ENCODE measurements around the gene CDCP2. TPM values are rescaled to one million over a fixed set of nuclear protein-coding genes. Genes with fewer than 3 reads are reported as not detected.
"Not testable (repeated sequence)": the region's sequence is repeated elsewhere in the genome, so short reads cannot be mapped to it uniquely, and the experiment has no call there.

Gene CDCP2
- total RNA-seq, 1 donor from 2014 or later = not detected

DNA sequence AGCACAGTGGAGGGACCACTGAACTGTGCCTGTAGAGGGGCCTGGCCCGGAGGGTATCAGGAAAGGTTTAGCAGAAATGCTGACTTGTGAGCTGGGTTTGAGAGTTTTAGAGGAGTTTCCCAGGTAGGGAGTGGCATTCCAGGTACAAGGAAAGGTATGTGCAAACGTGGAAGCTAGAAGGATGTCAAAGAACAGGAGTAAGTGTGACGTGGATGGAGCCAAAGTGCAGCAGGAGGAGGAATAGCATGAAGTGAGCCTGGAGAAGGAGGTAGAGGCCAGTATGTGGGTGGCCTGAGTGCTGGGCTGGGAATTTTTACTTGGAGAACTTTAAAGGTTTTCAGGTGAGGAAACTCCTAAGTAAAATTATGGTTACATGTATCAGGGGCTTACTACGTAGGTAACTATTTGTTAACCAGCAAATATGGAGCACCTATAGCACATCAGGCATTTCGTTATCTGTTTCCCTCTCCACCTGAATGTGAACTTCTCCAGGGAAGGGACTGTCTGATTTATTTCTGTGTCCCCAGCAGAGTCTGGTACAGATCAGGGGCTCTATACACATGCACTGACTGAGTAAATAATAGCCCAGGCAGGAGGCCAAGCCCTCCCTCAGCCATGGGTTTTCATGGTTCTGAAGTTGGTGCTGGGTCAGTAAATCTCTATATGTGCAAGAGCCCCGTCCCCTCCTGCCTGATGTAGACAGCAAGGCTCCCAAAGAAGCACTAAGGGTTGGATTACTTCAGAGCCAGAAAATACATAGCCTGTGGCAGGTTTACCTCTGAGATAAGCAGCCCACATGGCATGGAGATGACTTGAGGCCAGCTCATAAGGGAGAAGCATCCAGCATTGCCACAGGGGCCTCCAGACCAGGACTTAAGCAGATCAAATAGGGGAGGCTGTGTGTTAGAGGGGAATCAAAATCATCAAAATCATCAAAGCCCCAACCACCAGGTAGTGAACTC is 43.4 kb downstream of the CDCP2 start:
- H3K9me3 ChIP-seq (ENCODE audit: control insufficient read depth in 3 of 3, low read length in 3 of 3) = no peaks in the 10 kb centered on the region
- no peaks in the 10 kb centered on the region for H3K36me3 ChIP-seq (ENCODE audit: control insufficient read depth in 3 of 3, insufficient read depth in 3 of 3, low read length in 3 of 3)
- H3K27ac ChIP-seq (ENCODE audit: low read depth, low read length) = no peak overlapping the region
- no peaks in the 10 kb centered on the region for H3K27me3 ChIP-seq (ENCODE audit: control insufficient read depth in 3 of 3, insufficient read depth in 3 of 3, low read length in 3 of 3)
- H3K4me3 ChIP-seq (ENCODE audit: low read length in 3 of 3) = no peak overlapping the region
- no peaks in the 10 kb centered on the region for H3K4me1 ChIP-seq (ENCODE audit: control insufficient read depth in 3 of 3, insufficient read depth in 3 of 3, low read length in 3 of 3)
- no peak overlapping the region for H3K9ac ChIP-seq (ENCODE audit: low read depth in 1 of 3, low read length in 3 of 3)

DNA sequence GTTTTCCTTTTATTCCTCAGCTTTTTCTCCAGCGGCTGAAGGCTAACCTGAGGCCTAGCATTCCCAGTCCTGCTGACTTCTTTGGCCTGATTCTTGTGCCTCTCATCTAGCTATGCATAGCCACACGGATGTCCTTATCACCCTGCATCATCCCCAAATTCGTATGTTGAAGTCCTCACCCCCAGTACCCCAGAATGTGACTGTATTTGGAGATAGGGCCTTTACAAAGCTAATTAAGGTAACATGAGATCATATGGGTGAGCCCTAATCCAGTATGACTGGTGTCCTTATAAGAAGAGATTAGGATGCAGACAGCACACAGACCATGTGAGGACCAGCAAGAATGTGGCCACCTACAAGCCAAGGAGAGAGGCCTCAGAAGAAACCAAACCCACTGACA is 44.6 kb downstream of the CDCP2 start:
- H3K4me1 ChIP-seq (ENCODE audit: control insufficient read depth in 3 of 3, insufficient read depth in 3 of 3, low read length in 3 of 3) = no peaks in the 10 kb centered on the region
- no peak overlapping the region for H3K4me3 ChIP-seq (ENCODE audit: low read length in 3 of 3)
- no peaks in the 10 kb centered on the region for H3K27me3 ChIP-seq (ENCODE audit: control insufficient read depth in 3 of 3, insufficient read depth in 3 of 3, low read length in 3 of 3)
- no peak overlapping the region for H3K9ac ChIP-seq (ENCODE audit: low read depth in 1 of 3, low read length in 3 of 3)
- H3K9me3 ChIP-seq (ENCODE audit: control insufficient read depth in 3 of 3, low read length in 3 of 3) = no peaks in the 10 kb centered on the region
- H3K27ac ChIP-seq (ENCODE audit: low read depth, low read length) = no peak overlapping the region
- no peaks in the 10 kb centered on the region for H3K36me3 ChIP-seq (ENCODE audit: control insufficient read depth in 3 of 3, insufficient read depth in 3 of 3, low read length in 3 of 3)

DNA sequence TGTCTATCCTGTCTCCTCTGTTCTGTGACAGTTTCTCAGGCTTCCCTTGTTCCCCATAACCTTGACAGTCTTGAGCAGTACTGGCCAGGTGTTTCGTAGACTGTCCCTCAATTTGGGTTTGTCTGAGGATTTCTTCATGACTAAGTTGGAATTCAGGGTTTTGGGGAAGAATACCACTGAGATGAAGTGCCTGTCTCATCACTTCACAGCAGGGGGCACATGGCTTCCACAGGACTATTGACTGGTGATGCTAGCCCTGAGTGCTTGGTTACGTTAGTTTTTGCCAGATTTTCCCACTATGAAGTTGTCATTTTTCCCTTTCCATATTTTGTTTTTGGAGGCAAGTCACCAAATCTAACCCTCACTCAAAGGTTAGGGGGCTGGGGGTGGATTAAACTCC is 45.7 kb downstream of the CDCP2 start:
- Histone ChIP-seq H3K9me3 (ENCODE audit: control insufficient read depth in 3 of 3, low read length in 3 of 3) (no peaks in the 10 kb centered on the region), H3K27me3 (ENCODE audit: control insufficient read depth in 3 of 3, insufficient read depth in 3 of 3, low read length in 3 of 3) (no peaks in the 10 kb centered on the region), H3K4me1 (ENCODE audit: control insufficient read depth in 3 of 3, insufficient read depth in 3 of 3, low read length in 3 of 3) (no peaks in the 10 kb centered on the region), H3K9ac (ENCODE audit: low read depth in 1 of 3, low read length in 3 of 3) (no peak overlapping the region), H3K4me3 (ENCODE audit: low read length in 3 of 3) (no peak overlapping the region), H3K27ac (ENCODE audit: low read depth, low read length) (no peak overlapping the region), H3K36me3 (ENCODE audit: control insufficient read depth in 3 of 3, insufficient read depth in 3 of 3, low read length in 3 of 3) (no peaks in the 10 kb centered on the region)

DNA sequence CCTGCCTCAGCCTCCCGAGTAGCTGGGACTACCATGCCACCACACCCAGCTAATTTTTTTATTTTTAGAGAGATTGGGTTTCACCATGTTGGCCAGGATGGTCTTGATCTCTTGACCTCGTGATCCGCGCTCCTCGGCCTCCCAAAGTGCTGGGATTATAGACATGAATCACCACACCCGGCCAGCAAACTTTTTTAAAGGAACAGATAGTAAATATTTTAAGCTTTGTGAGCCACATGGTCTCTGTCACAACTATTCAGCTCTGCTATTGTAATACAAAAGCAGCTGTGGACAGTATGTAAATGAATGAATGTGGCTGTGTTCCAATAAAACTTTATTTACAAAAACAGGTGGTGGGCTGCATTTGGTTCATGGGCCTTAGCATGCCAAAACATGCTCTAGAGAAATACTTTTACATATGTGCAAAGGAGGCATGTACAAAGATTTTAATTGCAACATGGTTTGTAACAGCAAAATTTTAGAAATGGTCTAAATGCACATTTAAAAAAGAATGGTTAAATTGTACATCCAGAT is 47.0 kb downstream of the CDCP2 start:
- Histone ChIP-seq H3K27me3 (ENCODE audit: control insufficient read depth in 3 of 3, insufficient read depth in 3 of 3, low read length in 3 of 3) (no peaks in the 10 kb centered on the region), H3K9ac (ENCODE audit: low read depth in 1 of 3, low read length in 3 of 3) (no peak overlapping the region), H3K36me3 (ENCODE audit: control insufficient read depth in 3 of 3, insufficient read depth in 3 of 3, low read length in 3 of 3) (no peaks in the 10 kb centered on the region), H3K4me3 (ENCODE audit: low read length in 3 of 3) (no peak overlapping the region), H3K27ac (ENCODE audit: low read depth, low read length) (no peak overlapping the region), H3K4me1 (ENCODE audit: control insufficient read depth in 3 of 3, insufficient read depth in 3 of 3, low read length in 3 of 3) (no peaks in the 10 kb centered on the region), H3K9me3 (ENCODE audit: control insufficient read depth in 3 of 3, low read length in 3 of 3) (no peaks in the 10 kb centered on the region)

GRCh38 chr1:54105080-54105479 is 47.7 kb downstream of the CDCP2 start:
- H3K4me3 ChIP-seq (ENCODE audit: low read length in 3 of 3) = no peak overlapping the region
- H3K9me3 ChIP-seq (ENCODE audit: control insufficient read depth in 3 of 3, low read length in 3 of 3) = no peaks in the 10 kb centered on the region
- H3K36me3 ChIP-seq (ENCODE audit: control insufficient read depth in 3 of 3, insufficient read depth in 3 of 3, low read length in 3 of 3) = no peaks in the 10 kb centered on the region
- no peak overlapping the region for H3K27ac ChIP-seq (ENCODE audit: low read depth, low read length)
- no peaks in the 10 kb centered on the region for H3K27me3 ChIP-seq (ENCODE audit: control insufficient read depth in 3 of 3, insufficient read depth in 3 of 3, low read length in 3 of 3)
- no peak overlapping the region for H3K9ac ChIP-seq (ENCODE audit: low read depth in 1 of 3, low read length in 3 of 3)
- H3K4me1 ChIP-seq (ENCODE audit: control insufficient read depth in 3 of 3, insufficient read depth in 3 of 3, low read length in 3 of 3) = no peaks in the 10 kb centered on the region

DNA sequence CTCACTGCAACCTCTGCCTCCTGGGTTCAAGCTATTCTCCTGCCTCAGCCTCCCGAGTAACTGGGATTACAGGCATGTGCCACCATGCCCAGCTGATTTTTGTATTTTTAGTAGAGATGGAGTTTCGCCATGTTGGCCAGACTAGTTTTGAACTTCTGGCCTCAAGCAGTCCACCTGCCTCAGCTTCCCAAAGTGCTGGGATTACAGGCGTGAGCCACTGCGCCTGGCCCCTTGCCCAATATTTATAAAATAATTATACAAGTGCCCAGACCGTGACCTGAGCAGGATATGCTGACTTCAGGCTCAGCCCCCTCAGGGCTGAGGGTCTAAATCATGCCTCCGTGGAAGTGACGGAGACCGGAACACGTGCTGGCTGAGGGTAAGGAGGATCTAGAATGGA is 48.2 kb downstream of the CDCP2 start:
- not testable (repeated sequence) for H3K27me3 ChIP-seq (ENCODE audit: control insufficient read depth in 3 of 3, insufficient read depth in 3 of 3, low read length in 3 of 3); H3K4me3 ChIP-seq (ENCODE audit: low read length in 3 of 3); H3K36me3 ChIP-seq (ENCODE audit: control insufficient read depth in 3 of 3, insufficient read depth in 3 of 3, low read length in 3 of 3); H3K4me1 ChIP-seq (ENCODE audit: control insufficient read depth in 3 of 3, insufficient read depth in 3 of 3, low read length in 3 of 3); H3K9ac ChIP-seq (ENCODE audit: low read depth in 1 of 3, low read length in 3 of 3); H3K9me3 ChIP-seq (ENCODE audit: control insufficient read depth in 3 of 3, low read length in 3 of 3); H3K27ac ChIP-seq (ENCODE audit: low read depth, low read length)

- Histone ChIP-seq H3K27ac (ENCODE audit: low read depth, low read length) (no peak overlapping the region), H3K4me3 (ENCODE audit: low read length in 3 of 3) (no peak overlapping the region), H3K9ac (ENCODE audit: low read depth in 1 of 3, low read length in 3 of 3) (no peak overlapping the region), H3K27me3 (ENCODE audit: control insufficient read depth in 3 of 3, insufficient read depth in 3 of 3, low read length in 3 of 3) (no peaks in the 10 kb centered on the region), H3K36me3 (ENCODE audit: control insufficient read depth in 3 of 3, insufficient read depth in 3 of 3, low read length in 3 of 3) (no peaks in the 10 kb centered on the region), H3K4me1 (ENCODE audit: control insufficient read depth in 3 of 3, insufficient read depth in 3 of 3, low read length in 3 of 3) (no peaks in the 10 kb centered on the region), H3K9me3 (ENCODE audit: control insufficient read depth in 3 of 3, low read length in 3 of 3) (no peaks in the 10 kb centered on the region)
Measured at GRCh38 chr1:54103414-54103813, 49.4 kb downstream of the CDCP2 start.

- Histone ChIP-seq H3K9me3 (ENCODE audit: control insufficient read depth in 3 of 3, low read length in 3 of 3) (no peaks in the 10 kb centered on the region), H3K4me3 (ENCODE audit: low read length in 3 of 3) (no peak overlapping the region), H3K36me3 (ENCODE audit: control insufficient read depth in 3 of 3, insufficient read depth in 3 of 3, low read length in 3 of 3) (peaks cover 0 to 9% (median 7%) of the 10 kb centered on the region in 3 donors), H3K27me3 (ENCODE audit: control insufficient read depth in 3 of 3, insufficient read depth in 3 of 3, low read length in 3 of 3) (no peaks in the 10 kb centered on the region), H3K27ac (ENCODE audit: low read depth, low read length) (no peak overlapping the region), H3K9ac (ENCODE audit: low read depth in 1 of 3, low read length in 3 of 3) (no peak overlapping the region), H3K4me1 (ENCODE audit: control insufficient read depth in 3 of 3, insufficient read depth in 3 of 3, low read length in 3 of 3) (peaks cover 0 to 1% (median under 1%) of the 10 kb centered on the region in 3 donors)
Measured at GRCh38 chr1:54100500-54100899, 52.3 kb downstream of the CDCP2 start.

- Histone ChIP-seq H3K4me3 (ENCODE audit: low read length in 3 of 3) (no peak overlapping the region), H3K27me3 (ENCODE audit: control insufficient read depth in 3 of 3, insufficient read depth in 3 of 3, low read length in 3 of 3) (no peaks in the 10 kb centered on the region), H3K4me1 (ENCODE audit: control insufficient read depth in 3 of 3, insufficient read depth in 3 of 3, low read length in 3 of 3) (peaks cover 0 to 6% (median 2%) of the 10 kb centered on the region in 3 donors), H3K36me3 (ENCODE audit: control insufficient read depth in 3 of 3, insufficient read depth in 3 of 3, low read length in 3 of 3) (peaks cover 0 to 9% (median 7%) of the 10 kb centered on the region in 3 donors), H3K27ac (ENCODE audit: low read depth, low read length) (no peak overlapping the region), H3K9me3 (ENCODE audit: control insufficient read depth in 3 of 3, low read length in 3 of 3) (no peaks in the 10 kb centered on the region), H3K9ac (ENCODE audit: low read depth in 1 of 3, low read length in 3 of 3) (no peak overlapping the region)
Measured at GRCh38 chr1:54099061-54099610, 53.7 kb downstream of the CDCP2 start.

DNA sequence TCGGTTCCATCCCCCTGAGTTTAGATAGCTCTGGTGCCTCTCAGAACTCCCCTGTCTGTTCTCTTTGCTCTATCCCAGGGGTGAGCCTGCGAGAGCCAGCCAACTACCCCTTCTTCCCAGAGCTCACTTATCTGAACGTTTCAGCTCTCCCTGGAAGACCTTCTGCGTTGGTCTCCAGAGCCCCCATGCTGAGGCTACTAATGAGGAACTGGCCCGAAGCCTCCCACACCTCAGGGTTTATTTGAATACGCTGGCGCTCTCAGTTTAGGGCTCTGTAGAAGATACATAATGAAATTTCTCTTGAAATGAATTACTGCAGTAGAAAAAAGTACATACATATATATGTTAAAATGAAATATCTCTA is 55.9 kb downstream of the CDCP2 start:
- Histone ChIP-seq H3K4me3 (ENCODE audit: low read length in 3 of 3) (no peak overlapping the region), H3K27me3 (ENCODE audit: control insufficient read depth in 3 of 3, insufficient read depth in 3 of 3, low read length in 3 of 3) (no peaks in the 10 kb centered on the region), H3K27ac (ENCODE audit: low read depth, low read length) (no peak overlapping the region), H3K9me3 (ENCODE audit: control insufficient read depth in 3 of 3, low read length in 3 of 3) (no peaks in the 10 kb centered on the region), H3K4me1 (ENCODE audit: control insufficient read depth in 3 of 3, insufficient read depth in 3 of 3, low read length in 3 of 3) (peaks cover 0 to 6% (median 2%) of the 10 kb centered on the region in 3 donors), H3K36me3 (ENCODE audit: control insufficient read depth in 3 of 3, insufficient read depth in 3 of 3, low read length in 3 of 3) (peaks cover 0 to 11% (median 7%) of the 10 kb centered on the region in 3 donors), H3K9ac (ENCODE audit: low read depth in 1 of 3, low read length in 3 of 3) (no peak overlapping the region)
